GM19023 (cell line): ENCODE data around the gene SDR39U1.

Experiments
- ATAC-seq: cut with Tn5 transposase; IDR thresholded peaks from one replicate; pipeline ENCODE4 v1.9.1; 2021; ENCODE audit warnings: mild to moderate bottlenecking, moderate library complexity; ENCODE audit not compliant: unreplicated experiment

The SDR39U1 gene

GRCh38 chr14:24392325-24393091 is 50.1 kb downstream of the SDR39U1 start:
- ATAC-seq = no peak

GRCh38 chr14:24390701-24391468 is 51.7 kb downstream of the SDR39U1 start:
- no peak for ATAC-seq
